PC-3 (cell line): Measurements from ENCODE around the gene INSYN2A. TPM values are rescaled to one million over a fixed set of nuclear protein-coding genes. Genes with fewer than 3 reads are reported as not detected.

ENCODE experiments used
- ATAC-seq: fragments of 200-7000 bp; cut with Tn5 transposase; 2 replicates; pipeline ENCODE4 v1.9.1; 2020; ENCODE audit warnings: mild to moderate bottlenecking, moderate library complexity
- BruUV-seq: library from RNA; stranded (reverse); fragments of 400-500 nt; replicated peaks from 2 replicates; lab custom pipeline; 2021; lab: Mats Ljungman, UMichigan
- CTCF ChIA-PET: fragments of 300-600 bp; sonication (Branson Sonifier 250); formaldehyde crosslinking; loops from one replicate; lab custom pipeline; 2022; ENCODE audit warnings: antibody characterized with exemption; lab: Charles Lee
- POLR2A ChIA-PET: fragments of 300-600 bp; sonication (Branson Sonifier 250); formaldehyde crosslinking; loops from one replicate; lab custom pipeline; 2022; ENCODE audit warnings: antibody characterized with exemption; ENCODE audit not compliant: unreplicated experiment; lab: Charles Lee
- DNase-seq: peaks from one replicate; pipeline ENCODE4 v3.0.0-alpha.2; 2015
- H2AFZ ChIP-seq: fragments of 300-600 bp; sonication (generic); 2 replicates; pipeline ENCODE4 v1.6.0; 2016; ENCODE audit warnings: antibody characterized with exemption, low read length
- H3F3A ChIP-seq: fragments of 300-600 bp; sonication (generic); one replicate; pipeline ENCODE4 v1.6.0; 2017; ENCODE audit warnings: antibody characterized with exemption, low read length, control low read depth, mild to moderate bottlenecking; ENCODE audit not compliant: unreplicated experiment
- H3K27ac ChIP-seq: fragments of 300-600 bp; sonication (generic); 2 replicates; pipeline ENCODE4 v1.5.1; 2016; ENCODE audit warnings: mild to moderate bottlenecking, low read length
- H3K27me3 ChIP-seq: fragments of 300-600 bp; sonication (generic); 2 replicates; pipeline ENCODE4 v1.6.1; 2016; ENCODE audit warnings: low read length, mixed read lengths
- H3K36me3 ChIP-seq: fragments of 300-600 bp; sonication (generic); 2 replicates; pipeline ENCODE4 v1.6.1; 2016; ENCODE audit warnings: low read depth, mixed run types, low read length, mixed read lengths
- H3K4me1 ChIP-seq: fragments of 300-600 bp; sonication (generic); 2 replicates; pipeline ENCODE4 v1.5.1; 2016; ENCODE audit warnings: low read length; ENCODE audit not compliant: insufficient read depth
- H3K4me2 ChIP-seq: fragments of 300-600 bp; sonication (generic); 2 replicates; pipeline ENCODE4 v1.6.0; 2016; ENCODE audit warnings: low read length
- H3K4me3 ChIP-seq: fragments of 300-600 bp; sonication (generic); 2 replicates; pipeline ENCODE4 v1.5.1; 2016; ENCODE audit warnings: mild to moderate bottlenecking, low read length, mixed read lengths
- H3K79me2 ChIP-seq: fragments of 300-600 bp; sonication (generic); 2 replicates; pipeline ENCODE4 v1.6.1; 2017; ENCODE audit warnings: low read length, mixed read lengths
- H3K9ac ChIP-seq: fragments of 300-600 bp; sonication (generic); 2 replicates; pipeline ENCODE4 v1.6.0; 2016; ENCODE audit warnings: mild to moderate bottlenecking, low read length
- H3K9me2 ChIP-seq: fragments of 300-600 bp; sonication (generic); replicated peaks from 2 replicates; pipeline ENCODE4 v1.6.1; 2016; ENCODE audit warnings: mixed run types, low read length, mixed read lengths
- H3K9me3 ChIP-seq: fragments of 300-600 bp; sonication (generic); 2 replicates; pipeline ENCODE4 v1.6.1; 2016; ENCODE audit warnings: low read length, mixed read lengths
- H4K20me1 ChIP-seq: fragments of 300-600 bp; sonication (generic); 2 replicates; pipeline ENCODE4 v1.6.1; 2016; ENCODE audit warnings: low read length, mixed read lengths
- EZH2 ChIP-seq: fragments of 300-600 bp; sonication (generic); IDR thresholded peaks from one replicate; pipeline ENCODE4 v1.6.1; 2017; ENCODE audit warnings: antibody characterized with exemption, mild to moderate bottlenecking, low read length; ENCODE audit not compliant: unreplicated experiment
- EZH2phosphoT487 ChIP-seq: fragments of 300-600 bp; sonication (generic); IDR thresholded peaks from 2 replicates; pipeline ENCODE4 v1.6.1; 2018; ENCODE audit warnings: mild to moderate bottlenecking, antibody characterized with exemption, low read length, borderline replicate concordance
- intact Hi-C: fragments of 100-400 bp; cut with micrococcal nuclease; formaldehyde crosslinking; loops from 2 replicates; pipeline ENCODE4 v1.9.0; 2023
- total RNA-seq: library from RNA; depleted of rRNA; stranded (reverse); fragments of >200 nt; gene quantifications from 2 replicates; pipeline ENCODE4 v1.2.3, GENCODE V29; 2014
- TF ChIP-seq, protein P1 (sequence below): fragments of 300-600 bp; sonication (generic); conservative IDR thresholded peaks from 2 replicates; pipeline ENCODE4 v1.5.1; 2017; ENCODE audit warnings: antibody characterized with exemption, low read depth, mild to moderate bottlenecking, low read length

The INSYN2A gene
- total RNA-seq, 1 experiment from 2014 or later: not detected

DNA sequence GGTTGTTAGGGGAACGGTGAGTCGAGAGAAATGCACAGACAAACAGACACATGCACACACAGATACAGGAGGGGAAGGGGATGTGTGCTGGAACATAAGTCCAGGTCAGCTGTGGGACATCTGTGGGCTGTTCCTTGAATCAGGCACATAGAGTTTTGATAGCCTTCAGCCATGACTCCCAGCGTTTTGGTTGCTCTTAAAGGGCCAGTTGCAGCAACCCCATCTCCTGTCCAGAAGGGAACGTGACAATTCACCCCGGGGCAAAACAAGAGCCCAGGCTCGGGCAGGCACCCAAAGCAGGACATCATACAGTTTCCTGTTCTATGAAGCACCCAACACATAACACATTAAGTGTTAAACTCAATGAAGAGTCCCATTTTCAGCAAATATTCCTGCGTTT lies 9.6 kb downstream of the INSYN2A start:
- TF ChIP-seq EZH2phosphoT487: no peak
- TF ChIP-seq, protein P1, sequence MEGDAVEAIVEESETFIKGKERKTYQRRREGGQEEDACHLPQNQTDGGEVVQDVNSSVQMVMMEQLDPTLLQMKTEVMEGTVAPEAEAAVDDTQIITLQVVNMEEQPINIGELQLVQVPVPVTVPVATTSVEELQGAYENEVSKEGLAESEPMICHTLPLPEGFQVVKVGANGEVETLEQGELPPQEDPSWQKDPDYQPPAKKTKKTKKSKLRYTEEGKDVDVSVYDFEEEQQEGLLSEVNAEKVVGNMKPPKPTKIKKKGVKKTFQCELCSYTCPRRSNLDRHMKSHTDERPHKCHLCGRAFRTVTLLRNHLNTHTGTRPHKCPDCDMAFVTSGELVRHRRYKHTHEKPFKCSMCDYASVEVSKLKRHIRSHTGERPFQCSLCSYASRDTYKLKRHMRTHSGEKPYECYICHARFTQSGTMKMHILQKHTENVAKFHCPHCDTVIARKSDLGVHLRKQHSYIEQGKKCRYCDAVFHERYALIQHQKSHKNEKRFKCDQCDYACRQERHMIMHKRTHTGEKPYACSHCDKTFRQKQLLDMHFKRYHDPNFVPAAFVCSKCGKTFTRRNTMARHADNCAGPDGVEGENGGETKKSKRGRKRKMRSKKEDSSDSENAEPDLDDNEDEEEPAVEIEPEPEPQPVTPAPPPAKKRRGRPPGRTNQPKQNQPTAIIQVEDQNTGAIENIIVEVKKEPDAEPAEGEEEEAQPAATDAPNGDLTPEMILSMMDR: no peak
- no peak for TF ChIP-seq EZH2
- ChIA-PET POLR2A (no interaction called here), CTCF (no interaction called here)

DNA sequence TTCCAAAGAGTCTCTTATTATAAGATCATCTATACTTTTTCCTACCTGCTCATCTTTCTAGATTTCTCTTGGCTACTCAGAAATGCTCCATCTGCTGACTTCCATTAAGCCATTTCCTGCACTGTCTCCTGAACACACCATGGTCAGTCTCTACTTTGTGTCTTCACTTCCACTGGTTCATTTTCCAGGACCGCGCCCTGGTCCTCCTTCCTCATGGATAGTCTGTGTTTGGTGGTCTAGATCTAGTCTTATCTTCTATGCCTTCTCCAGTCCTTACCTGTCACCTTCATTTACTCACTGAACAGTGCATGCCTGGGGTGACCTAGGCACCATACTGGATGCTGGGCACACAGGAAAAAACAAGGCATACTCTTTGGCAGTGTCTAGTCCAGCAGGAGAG lies 11.8 kb downstream of the INSYN2A start:
- H3F3A ChIP-seq: no peaks in the 10 kb centered on the region
- CTCF ChIA-PET: no interaction called here

More for the DNA sequence above, 9.6 kb downstream of the INSYN2A start:
- no peak overlapping the region for H2AFZ ChIP-seq
- no peaks in the 10 kb centered on the region for H3K36me3 ChIP-seq
- no TSS peak for BruUV-seq
- no peaks in the 10 kb centered on the region for H3K9me2 ChIP-seq
- H3K4me1 ChIP-seq: no peaks in the 10 kb centered on the region
- ATAC-seq: no peak
- H3K79me2 ChIP-seq: no peaks in the 10 kb centered on the region
- no peak overlapping the region for H3K4me3 ChIP-seq
- no peaks in the 10 kb centered on the region for H4K20me1 ChIP-seq
- intact Hi-C loops: no loop called here
- H3K9ac ChIP-seq: no peak overlapping the region
- DNase-seq: no peak
- no peaks in the 10 kb centered on the region for H3K27me3 ChIP-seq
- H3K4me2 ChIP-seq: no peak overlapping the region
- H3K9me3 ChIP-seq: no peaks in the 10 kb centered on the region
- no peak overlapping the region for H3K27ac ChIP-seq
- H3F3A ChIP-seq: no peaks in the 10 kb centered on the region

DNA sequence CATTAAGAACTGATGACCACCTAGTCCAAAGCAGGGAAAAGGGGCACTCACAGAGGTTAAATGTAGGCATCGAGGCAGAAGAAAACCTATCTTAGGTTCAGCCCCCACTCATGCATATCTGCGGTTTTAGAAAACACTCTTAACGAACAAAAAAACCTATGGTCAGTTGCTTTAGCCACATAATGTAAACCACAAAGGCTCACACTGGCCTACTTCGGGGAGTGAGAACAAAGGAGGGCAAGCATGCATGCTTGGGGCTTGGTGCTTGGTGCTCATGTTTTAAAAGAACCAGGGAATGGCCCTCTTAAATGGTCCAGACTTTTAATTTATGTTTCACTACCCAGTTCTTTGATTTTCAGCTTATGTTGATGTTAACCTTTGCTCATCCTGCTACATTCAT lies 14.2 kb downstream of the INSYN2A start:
- H3K4me1 ChIP-seq: no peaks in the 10 kb centered on the region
- no peak overlapping the region for H3K9ac ChIP-seq
- H3K27me3 ChIP-seq: no peaks in the 10 kb centered on the region
- no peak overlapping the region for H3K4me3 ChIP-seq
- no peaks in the 10 kb centered on the region for H3F3A ChIP-seq
- H4K20me1 ChIP-seq: no peaks in the 10 kb centered on the region
- ChIA-PET CTCF (no interaction called here), POLR2A (no interaction called here)
- no peaks in the 10 kb centered on the region for H3K9me3 ChIP-seq
- H3K36me3 ChIP-seq: no peaks in the 10 kb centered on the region
- no peaks in the 10 kb centered on the region for H3K79me2 ChIP-seq
- BruUV-seq: no TSS peak
- no peak overlapping the region for H2AFZ ChIP-seq
- no peaks in the 10 kb centered on the region for H3K9me2 ChIP-seq
- DNase-seq: no peak
- no peak overlapping the region for H3K4me2 ChIP-seq
- intact Hi-C loops: no loop called here
- TF ChIP-seq EZH2: no peak
- TF ChIP-seq, protein P1: no peak
- no peak for TF ChIP-seq EZH2phosphoT487
- H3K27ac ChIP-seq: no peak overlapping the region
- ATAC-seq: no peak

More for the DNA sequence above, 11.8 kb downstream of the INSYN2A start:
- no TSS peak for BruUV-seq
- no peaks in the 10 kb centered on the region for H3K4me1 ChIP-seq
- H3K9me2 ChIP-seq: no peaks in the 10 kb centered on the region
- intact Hi-C loops: no loop called here
- ATAC-seq: no peak
- no peaks in the 10 kb centered on the region for H3K27me3 ChIP-seq
- H3K79me2 ChIP-seq: no peaks in the 10 kb centered on the region
- H3K9me3 ChIP-seq: no peaks in the 10 kb centered on the region
- no peak overlapping the region for H3K27ac ChIP-seq
- H2AFZ ChIP-seq: no peak overlapping the region
- H3K4me3 ChIP-seq: no peak overlapping the region
- no peaks in the 10 kb centered on the region for H3K36me3 ChIP-seq
- H3K4me2 ChIP-seq: no peak overlapping the region
- H3K9ac ChIP-seq: no peak overlapping the region
- no peaks in the 10 kb centered on the region for H4K20me1 ChIP-seq
- POLR2A ChIA-PET: no interaction called here
- no peak for DNase-seq
- TF ChIP-seq, protein P1: no peak
- TF ChIP-seq EZH2phosphoT487 (no peak), EZH2 (no peak)
